MCF 10A (cell line): Measurements from ENCODE around the gene FGD5. TPM values are rescaled to one million over a fixed set of nuclear protein-coding genes. Genes with fewer than 3 reads are reported as not detected.

Source experiments
- BruUV-seq: library from RNA; stranded (reverse); fragments of 400-500 nt; replicated peaks from 2 replicates; lab custom pipeline; 2021; lab: Mats Ljungman, UMichigan
- CTCF ChIA-PET: fragments of 300-600 bp; sonication (Branson Sonifier 250); formaldehyde crosslinking; extraction: SDS; loops from one replicate; lab custom pipeline; 2021; ENCODE audit warnings: antibody characterized with exemption, inconsistent platforms; lab: Yijun Ruan, JAX
- POLR2A ChIA-PET: fragments of 300-600, 350-650 bp; sonication (Branson Sonifier 250); formaldehyde crosslinking; extraction: SDS; loops from one replicate; lab custom pipeline; 2020; ENCODE audit warnings: antibody characterized with exemption, inconsistent platforms; lab: Yijun Ruan, JAX
- DNase-seq: peaks from one replicate; pipeline ENCODE4 v3.0.0-alpha.2; 2018; ENCODE audit not compliant: unreplicated experiment
- H3K27ac Mint-ChIP-seq: one replicate; pipeline ENCODE4 v1.8.0; 2022; ENCODE audit warnings: mild to moderate bottlenecking, low read depth, mixed read lengths; ENCODE audit not compliant: unreplicated experiment
- H3K27me3 Mint-ChIP-seq: one replicate; pipeline ENCODE4 v1.8.0; 2022; ENCODE audit warnings: mixed read lengths; ENCODE audit not compliant: insufficient read depth, unreplicated experiment
- H3K36me3 Mint-ChIP-seq: one replicate; pipeline ENCODE4 v1.8.0; 2022; ENCODE audit warnings: mild to moderate bottlenecking, moderate library complexity, mixed read lengths; ENCODE audit not compliant: insufficient read depth, unreplicated experiment
- H3K4me1 Mint-ChIP-seq: one replicate; pipeline ENCODE4 v1.8.0; 2022; ENCODE audit warnings: mixed read lengths; ENCODE audit not compliant: insufficient read depth, unreplicated experiment
- H3K4me3 Mint-ChIP-seq: one replicate; pipeline ENCODE4 v1.8.0; 2022; ENCODE audit warnings: mild to moderate bottlenecking, moderate library complexity, mixed read lengths; ENCODE audit not compliant: unreplicated experiment
- H3K9me3 Mint-ChIP-seq: one replicate; pipeline ENCODE4 v1.8.0; 2022; ENCODE audit warnings: mixed read lengths; ENCODE audit not compliant: unreplicated experiment
- intact Hi-C: fragments of 100-400 bp; cut with micrococcal nuclease; formaldehyde crosslinking; loops from 2 replicates; pipeline ENCODE4 v1.14.1; 2022
- total RNA-seq: library from RNA; stranded (reverse); gene quantifications from 2 replicates; pipeline ENCODE4 v1.2.3, GENCODE V29; 2022
- TF ChIP-seq, protein P1 (sequence below): fragments of 200-600 bp; IDR thresholded peaks from one replicate; pipeline ENCODE4 v1.8.0; 2022; ENCODE audit warnings: antibody characterized with exemption, mild to moderate bottlenecking; ENCODE audit not compliant: unreplicated experiment

Gene FGD5
- total RNA-seq, 1 experiment from 2014 or later, result not detected

DNA sequence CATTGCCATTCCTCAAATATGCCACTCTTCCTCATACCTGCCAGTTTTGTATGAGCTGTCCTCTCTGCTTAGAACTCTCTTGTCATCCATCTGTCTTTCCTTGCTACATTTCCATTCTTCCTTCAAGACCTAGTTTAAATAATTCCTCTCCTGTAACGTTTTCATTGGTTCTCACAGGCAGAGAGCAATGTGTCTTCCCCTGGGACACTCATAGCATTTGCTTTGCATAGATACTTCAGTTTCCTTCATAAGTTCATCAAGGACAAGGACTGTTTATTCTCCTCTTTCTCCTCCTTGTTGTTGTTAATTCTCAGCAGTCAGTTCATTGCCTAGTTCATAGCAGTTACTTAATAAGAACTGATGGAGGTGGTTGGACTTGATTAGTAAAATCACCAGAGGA is 139.2 kb downstream of the FGD5 start:
- no TSS peak for BruUV-seq
- H3K9me3 Mint-ChIP-seq, result no peaks in the 10 kb centered on the region
- no peak overlapping the region for H3K27ac Mint-ChIP-seq

DNA sequence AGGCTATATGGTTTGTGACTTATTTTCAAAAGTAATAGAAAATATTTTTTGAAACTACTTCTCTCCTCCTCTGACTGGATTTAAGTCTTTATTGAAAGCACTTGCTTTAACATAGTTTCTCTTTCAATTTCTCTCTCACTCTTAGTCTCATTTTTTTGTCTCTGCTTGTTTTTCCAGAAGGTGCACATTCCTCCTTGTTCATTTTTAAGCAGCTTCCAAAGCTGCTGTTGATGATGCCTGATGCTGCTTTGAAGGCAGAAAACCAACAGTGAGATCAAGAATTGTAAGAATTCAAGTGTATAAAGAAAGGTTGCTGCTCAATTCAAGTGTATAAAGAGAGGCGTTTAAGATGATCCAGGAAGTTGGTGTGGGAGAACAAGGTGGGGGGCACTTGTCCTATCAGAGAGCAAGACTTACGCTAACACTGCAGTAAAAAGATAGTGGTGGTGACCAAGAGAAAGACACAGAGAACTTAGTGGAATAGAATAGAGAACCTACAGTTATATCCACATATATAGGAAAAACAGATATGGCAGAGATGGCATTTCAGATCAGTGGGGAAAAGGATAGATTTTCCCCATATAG is 140.7 kb downstream of the FGD5 start:
- intact Hi-C loops, result no loop called here
- ChIA-PET CTCF (no interaction called here), POLR2A (interaction anchor here (1.1 kb wide), 1 partner anchor 12 kb away, joined by 3 read pairs; the partner anchor contains the start of gene NR2C2)
- no peak overlapping the region for H3K4me3 Mint-ChIP-seq
- H3K27ac Mint-ChIP-seq, result peak overlapping the region; percentile 9
- peaks cover 19% of the 10 kb centered on the region for H3K36me3 Mint-ChIP-seq
- peaks cover 9% of the 10 kb centered on the region for H3K4me1 Mint-ChIP-seq
- TF ChIP-seq, protein P1, sequence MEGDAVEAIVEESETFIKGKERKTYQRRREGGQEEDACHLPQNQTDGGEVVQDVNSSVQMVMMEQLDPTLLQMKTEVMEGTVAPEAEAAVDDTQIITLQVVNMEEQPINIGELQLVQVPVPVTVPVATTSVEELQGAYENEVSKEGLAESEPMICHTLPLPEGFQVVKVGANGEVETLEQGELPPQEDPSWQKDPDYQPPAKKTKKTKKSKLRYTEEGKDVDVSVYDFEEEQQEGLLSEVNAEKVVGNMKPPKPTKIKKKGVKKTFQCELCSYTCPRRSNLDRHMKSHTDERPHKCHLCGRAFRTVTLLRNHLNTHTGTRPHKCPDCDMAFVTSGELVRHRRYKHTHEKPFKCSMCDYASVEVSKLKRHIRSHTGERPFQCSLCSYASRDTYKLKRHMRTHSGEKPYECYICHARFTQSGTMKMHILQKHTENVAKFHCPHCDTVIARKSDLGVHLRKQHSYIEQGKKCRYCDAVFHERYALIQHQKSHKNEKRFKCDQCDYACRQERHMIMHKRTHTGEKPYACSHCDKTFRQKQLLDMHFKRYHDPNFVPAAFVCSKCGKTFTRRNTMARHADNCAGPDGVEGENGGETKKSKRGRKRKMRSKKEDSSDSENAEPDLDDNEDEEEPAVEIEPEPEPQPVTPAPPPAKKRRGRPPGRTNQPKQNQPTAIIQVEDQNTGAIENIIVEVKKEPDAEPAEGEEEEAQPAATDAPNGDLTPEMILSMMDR, result no peak
- no peaks in the 10 kb centered on the region for H3K27me3 Mint-ChIP-seq
- H3K9me3 Mint-ChIP-seq, result no peaks in the 10 kb centered on the region
- no TSS peak for BruUV-seq
- no peak for DNase-seq

More for the DNA sequence above, 139.2 kb downstream of the FGD5 start:
- DNase-seq, result no peak
- no peak overlapping the region for H3K4me3 Mint-ChIP-seq
- intact Hi-C loops, result no loop called here
- peaks cover 9% of the 10 kb centered on the region for H3K4me1 Mint-ChIP-seq
- TF ChIP-seq, protein P1, result no peak
- no peaks in the 10 kb centered on the region for H3K27me3 Mint-ChIP-seq
- peaks cover 17% of the 10 kb centered on the region for H3K36me3 Mint-ChIP-seq
- ChIA-PET POLR2A (interaction anchor here (1.3 kb wide), 1 partner anchor 107 kb away, joined by 3 read pairs; no protein-coding TSS in a partner anchor), CTCF (interaction anchor here (0.6 kb wide), 2 partner anchors 32 to 453 kb away, joined by 3 read pairs; no protein-coding TSS in a partner anchor)

DNA sequence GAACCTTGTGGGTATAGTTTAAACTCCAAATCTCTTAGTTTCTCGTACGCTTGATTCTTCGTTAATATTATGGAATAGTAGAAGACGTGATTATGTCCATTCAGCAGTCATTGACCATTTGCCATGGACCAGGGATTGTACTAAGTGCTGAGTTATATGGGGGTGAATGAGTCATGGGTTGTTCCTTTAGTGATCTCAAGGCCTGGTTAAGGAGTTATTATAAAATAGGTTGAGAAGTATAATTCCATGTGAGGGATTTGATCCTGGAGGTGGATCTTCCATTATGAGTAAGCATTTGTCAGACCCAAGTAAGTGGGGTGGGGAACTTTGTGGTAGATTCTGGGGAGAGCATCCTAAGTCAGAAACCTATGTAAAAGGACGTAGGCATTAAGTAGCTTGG is 144.0 kb downstream of the FGD5 start:
- no TSS peak for BruUV-seq
- TF ChIP-seq, protein P1, result no peak
- intact Hi-C loops, result no loop called here

DNA sequence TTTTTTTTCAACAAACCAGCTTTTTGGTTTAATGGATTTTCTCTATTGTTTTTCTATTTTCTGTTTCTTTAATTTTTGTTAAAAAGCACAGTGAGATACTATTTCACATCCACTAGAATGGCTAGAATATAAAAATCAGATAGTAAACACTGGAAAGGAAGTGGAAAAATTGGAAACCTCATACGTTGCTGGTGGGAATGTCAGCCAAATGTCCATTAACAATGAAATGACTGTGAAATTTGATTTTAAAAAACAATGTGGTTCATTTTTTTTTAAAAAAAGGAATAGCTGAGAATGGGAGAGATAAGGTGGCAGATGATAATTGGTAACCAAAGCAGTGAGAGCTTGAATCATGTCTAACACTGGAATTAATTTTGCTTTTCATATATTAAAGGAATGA is 148.5 kb downstream of the FGD5 start:
- CTCF ChIA-PET, result no interaction called here
- TF ChIP-seq, protein P1, result no peak
- H3K9me3 Mint-ChIP-seq, result peaks cover 8% of the 10 kb centered on the region
- H3K27me3 Mint-ChIP-seq, result no peaks in the 10 kb centered on the region
- peaks cover 33% of the 10 kb centered on the region for H3K36me3 Mint-ChIP-seq
- intact Hi-C loops, result no loop called here
- POLR2A ChIA-PET, result interaction anchor here (1.6 to 2.6 kb wide), 3 partner anchors 12 to 18 kb away, joined by 5 to 8 read pairs (median 6); no protein-coding TSS in a partner anchor
- DNase-seq, result no peak
- no peak overlapping the region for H3K4me3 Mint-ChIP-seq
- no TSS peak for BruUV-seq
- no peak overlapping the region for H3K27ac Mint-ChIP-seq
- no peaks in the 10 kb centered on the region for H3K4me1 Mint-ChIP-seq

More for the DNA sequence above, 144.0 kb downstream of the FGD5 start:
- Mint-ChIP-seq H3K27ac (no peak overlapping the region), H3K27me3 (no peaks in the 10 kb centered on the region), H3K36me3 (peaks cover 21% of the 10 kb centered on the region), H3K9me3 (peaks cover 8% of the 10 kb centered on the region), H3K4me1 (peaks cover 4% of the 10 kb centered on the region), H3K4me3 (no peak overlapping the region)
- ChIA-PET POLR2A (no interaction called here), CTCF (no interaction called here)
- no peak for DNase-seq
